Body of pancreas (tissue), 4 donors: Measurements from ENCODE around the gene TPRA1.

Experiments used
- POLR2A ChIP-seq, 3 donors: fragments of 450-650 bp; IDR thresholded peaks; one replicate each; pipeline ENCODE4 v1.6.1; 2016; ENCODE audit warnings: antibody characterized with exemption in 3 of 3, mild to moderate bottlenecking in 2 of 3
- TF ChIP-seq, protein P1 (sequence below), 7 experiments: fragments of 450-650 bp in 4 of 7; fragments of 200-600 bp in 3 of 7; sonication (generic) in 3 of 7; IDR thresholded peaks; one replicate each; pipeline ENCODE4 v1.5.1; 2016 to 2019; ENCODE audit warnings: antibody characterized with exemption in 7 of 7

DNA sequence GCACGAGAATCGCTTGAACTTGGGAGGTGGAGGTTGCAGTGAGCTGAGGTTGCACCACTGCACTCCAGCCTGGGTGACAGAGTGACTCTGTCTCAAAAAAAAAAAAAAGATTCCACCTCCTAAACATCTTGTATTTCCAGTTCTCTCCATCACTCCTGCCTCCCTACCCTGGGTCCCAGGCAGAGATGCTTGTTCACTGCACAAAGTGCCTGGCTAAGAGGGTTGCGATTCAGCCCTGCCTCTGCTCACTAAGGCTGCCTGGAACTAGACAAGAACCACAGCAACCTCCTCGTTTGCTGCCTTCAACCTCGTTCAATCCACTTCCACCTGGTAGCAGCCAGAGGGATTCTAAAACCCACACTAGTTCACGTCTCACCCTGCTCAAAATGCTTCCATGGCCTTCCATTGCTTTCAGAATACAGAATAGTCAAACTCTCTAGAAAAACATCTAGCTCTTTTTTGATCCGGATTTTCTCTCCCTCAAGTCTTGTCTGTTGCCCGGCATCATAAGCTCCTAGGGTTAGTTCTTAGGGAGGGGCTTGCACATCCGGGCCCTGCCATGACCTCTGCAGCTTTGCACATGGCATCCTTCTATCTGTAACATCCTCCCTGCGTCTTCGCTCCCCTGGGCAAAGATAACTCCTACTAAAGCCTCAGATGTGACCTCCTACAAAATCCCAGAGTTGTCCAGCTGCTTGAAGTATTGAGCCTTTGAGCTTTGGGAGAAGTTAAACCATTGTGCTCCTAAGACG lies 6.7 kb upstream of the TPRA1 start:
- TF ChIP-seq, protein P1, sequence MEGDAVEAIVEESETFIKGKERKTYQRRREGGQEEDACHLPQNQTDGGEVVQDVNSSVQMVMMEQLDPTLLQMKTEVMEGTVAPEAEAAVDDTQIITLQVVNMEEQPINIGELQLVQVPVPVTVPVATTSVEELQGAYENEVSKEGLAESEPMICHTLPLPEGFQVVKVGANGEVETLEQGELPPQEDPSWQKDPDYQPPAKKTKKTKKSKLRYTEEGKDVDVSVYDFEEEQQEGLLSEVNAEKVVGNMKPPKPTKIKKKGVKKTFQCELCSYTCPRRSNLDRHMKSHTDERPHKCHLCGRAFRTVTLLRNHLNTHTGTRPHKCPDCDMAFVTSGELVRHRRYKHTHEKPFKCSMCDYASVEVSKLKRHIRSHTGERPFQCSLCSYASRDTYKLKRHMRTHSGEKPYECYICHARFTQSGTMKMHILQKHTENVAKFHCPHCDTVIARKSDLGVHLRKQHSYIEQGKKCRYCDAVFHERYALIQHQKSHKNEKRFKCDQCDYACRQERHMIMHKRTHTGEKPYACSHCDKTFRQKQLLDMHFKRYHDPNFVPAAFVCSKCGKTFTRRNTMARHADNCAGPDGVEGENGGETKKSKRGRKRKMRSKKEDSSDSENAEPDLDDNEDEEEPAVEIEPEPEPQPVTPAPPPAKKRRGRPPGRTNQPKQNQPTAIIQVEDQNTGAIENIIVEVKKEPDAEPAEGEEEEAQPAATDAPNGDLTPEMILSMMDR (IDR thresholded peaks at IDR 0.05) = no peak
- no peak for TF ChIP-seq POLR2A (IDR thresholded peaks at IDR 0.05)
